RWPE2 (cell line): ENCODE measurements around the gene B9D2.
"Not testable (repeated sequence)": the region's sequence is repeated elsewhere in the genome, so short reads cannot be mapped to it uniquely, and the experiment has no call there.

ENCODE experiments used
- ATAC-seq: fragments of 200-7000 bp; cut with Tn5 transposase; 3 replicates; pipeline ENCODE4 v1.9.1; 2021; ENCODE audit warnings: low read depth
- DNase-seq: peaks from one replicate; pipeline ENCODE4 v3.0.0-alpha.2; 2020; ENCODE audit warnings: low spot score
- H3K27ac ChIP-seq: fragments of 450-650 bp; 2 replicates; pipeline ENCODE4 v1.5.1; 2017; ENCODE audit warnings: mild to moderate bottlenecking; ENCODE audit not compliant: poor library complexity, severe bottlenecking
- H3K27me3 ChIP-seq: fragments of 250-450 bp; sonication (Bioruptor Pico); 2 replicates; pipeline ENCODE4 v1.5.1; 2021; ENCODE audit warnings: mild to moderate bottlenecking, moderate library complexity; ENCODE audit not compliant: insufficient read depth, poor library complexity, severe bottlenecking
- H3K36me3 ChIP-seq: fragments of 250-450 bp; sonication (Bioruptor Pico); 2 replicates; pipeline ENCODE4 v1.5.1; 2020; ENCODE audit warnings: low read depth, mild to moderate bottlenecking, moderate library complexity
- H3K4me1 ChIP-seq: fragments of 250-450 bp; sonication (Bioruptor Pico); 2 replicates; pipeline ENCODE4 v1.5.1; 2021; ENCODE audit warnings: mild to moderate bottlenecking, moderate library complexity; ENCODE audit not compliant: insufficient read depth, poor library complexity, severe bottlenecking
- H3K4me3 ChIP-seq: fragments of 250-450 bp; sonication (Bioruptor Pico); 2 replicates; pipeline ENCODE4 v1.5.1; 2021; ENCODE audit warnings: mild to moderate bottlenecking, moderate library complexity; ENCODE audit not compliant: severe bottlenecking
- H3K9me3 ChIP-seq: fragments of 250-450 bp; sonication (Bioruptor Pico); 2 replicates; pipeline ENCODE4 v1.5.1; 2021; ENCODE audit warnings: mild to moderate bottlenecking, moderate library complexity; ENCODE audit not compliant: severe bottlenecking
- CTCF ChIP-seq: fragments of 450-650 bp; IDR thresholded peaks from one replicate; pipeline ENCODE4 v1.5.1; 2017; ENCODE audit warnings: mild to moderate bottlenecking, moderate library complexity; ENCODE audit not compliant: poor library complexity, severe bottlenecking

B9D2 gene

GRCh38 chr19:41371541-41371940 is 7.6 kb upstream of the B9D2 start:
- ATAC-seq (no peak), DNase-seq (no peak)
- Histone ChIP-seq H3K4me1 (peaks cover 22% of the 10 kb centered on the region), H3K9me3 (no peaks in the 10 kb centered on the region), H3K27ac (no peak overlapping the region), H3K27me3 (no peaks in the 10 kb centered on the region), H3K4me3 (no peak overlapping the region), H3K36me3 (no peaks in the 10 kb centered on the region)
- no peak for TF ChIP-seq CTCF

- H3K27ac ChIP-seq, DNase-seq, H3K36me3 ChIP-seq, H3K9me3 ChIP-seq, H3K27me3 ChIP-seq, H3K4me3 ChIP-seq, ATAC-seq: not testable (repeated sequence)
- peaks cover 22% of the 10 kb centered on the region for H3K4me1 ChIP-seq
Measured at GRCh38 chr19:41371119-41371518, 7.2 kb upstream of the B9D2 start.

- peaks cover 22% of the 10 kb centered on the region for H3K4me1 ChIP-seq
- no peak overlapping the region for H3K27ac ChIP-seq
- no peaks in the 10 kb centered on the region for H3K9me3 ChIP-seq
- ATAC-seq = no peak
- no peak for TF ChIP-seq CTCF
- no peak overlapping the region for H3K4me3 ChIP-seq
- no peaks in the 10 kb centered on the region for H3K27me3 ChIP-seq
- no peak for DNase-seq
- no peaks in the 10 kb centered on the region for H3K36me3 ChIP-seq
Measured at GRCh38 chr19:41369769-41370168, 5.8 kb upstream of the B9D2 start.

- ATAC-seq (peak; percentile 74), DNase-seq (no peak)
- Histone ChIP-seq H3K4me1 (peaks cover 17% of the 10 kb centered on the region), H3K36me3 (no peaks in the 10 kb centered on the region), H3K27me3 (no peaks in the 10 kb centered on the region), H3K4me3 (no peak overlapping the region), H3K27ac (peak overlapping the region; percentile 82), H3K9me3 (no peaks in the 10 kb centered on the region)
- TF ChIP-seq CTCF = no peak
Measured at GRCh38 chr19:41367848-41368301, 3.9 kb upstream of the B9D2 start.

GRCh38 chr19:41366089-41366488 is 2.1 kb upstream of the B9D2 start:
- no peaks in the 10 kb centered on the region for H3K36me3 ChIP-seq

More at GRCh38 chr19:41366089-41366488, 2.1 kb upstream of the B9D2 start:
- Histone ChIP-seq H3K27me3 (no peaks in the 10 kb centered on the region), H3K27ac (no peak overlapping the region), H3K9me3 (no peaks in the 10 kb centered on the region), H3K4me3 (no peak overlapping the region), H3K4me1 (peaks cover 19% of the 10 kb centered on the region)
- DNase-seq = no peak
- no peak for TF ChIP-seq CTCF
- ATAC-seq = no peak
